HepG2 (cell line): ENCODE measurements around the gene GRB2. TPM values are rescaled to one million over a fixed set of nuclear protein-coding genes. Genes with fewer than 3 reads are reported as not detected.

Source experiments
- ATAC-seq: fragments of 200-7000 bp; cut with Tn5 transposase; 3 replicates; pipeline ENCODE4 v1.9.1; 2020; ENCODE audit warnings: mild to moderate bottlenecking, moderate library complexity
- BruUV-seq: library from RNA; stranded (reverse); fragments of 400-500 nt; replicated peaks from 2 replicates; lab custom pipeline; 2021; lab: Mats Ljungman, UMichigan
- CTCF ChIA-PET: fragments of 300-600 bp; formaldehyde crosslinking; extraction: SDS; loops from one replicate; lab custom pipeline; 2021; ENCODE audit warnings: low total read pairs, inconsistent platforms, low intra/inter-chr PET ratio; lab: Yijun Ruan, JAX
- POLR2A ChIA-PET: fragments of 350-600 bp; sonication (Branson Sonifier 250); formaldehyde crosslinking; loops from one replicate; lab custom pipeline; 2020; ENCODE audit warnings: antibody characterized with exemption, inconsistent platforms; lab: Yijun Ruan, JAX
- DNase-seq: peaks from one replicate; pipeline ENCODE4 v3.0.0-alpha.2; 2015; ENCODE audit warnings: low spot score
- FAIRE-seq: peaks from 3 replicates; lab custom pipeline; 2011; peaks lifted over from hg19 to GRCh38; lab: Jason Lieb, UNC
- H2AFZ ChIP-seq: one replicate; pipeline ENCODE4 v1.6.1; 2011; ENCODE audit warnings: low read length, inconsistent platforms
- H3K27ac ChIP-seq: fragments of 300-600 bp; 3 replicates; pipeline ENCODE4 v1.8.0; 2011; ENCODE audit warnings: mixed run types, mild to moderate bottlenecking, mixed read lengths, low read length, inconsistent platforms; ENCODE audit not compliant: insufficient read depth; ENCODE audit errors: extremely low read length
- H3K27me3 ChIP-seq, 2 experiments: fragments of 200-600 bp in 1 of 2; 2 replicates in 1 of 2; 3 replicates in 1 of 2; pipeline versions ENCODE4 v1.6.0 to v1.8.0; 2011; ENCODE audit warnings: low read length in 2 of 2, mild to moderate bottlenecking in 2 of 2, moderate library complexity in 2 of 2, inconsistent platforms in 1 of 2; ENCODE audit not compliant: insufficient read depth in 2 of 2, control insufficient read depth in 1 of 2
- H3K36me3 ChIP-seq, 2 experiments: fragments of 200-600 bp in 1 of 2; replicated peaks in 1 of 2; 2 replicates in 1 of 2; 3 replicates in 1 of 2; pipeline versions ENCODE4 v1.5.1 to v1.8.0; 2011; ENCODE audit warnings: low read length in 2 of 2, inconsistent platforms in 1 of 2; ENCODE audit not compliant: insufficient read depth in 2 of 2, control insufficient read depth in 1 of 2
- H3K4me1 ChIP-seq: 2 replicates; pipeline ENCODE4 v1.5.1; 2012; ENCODE audit warnings: low read length, inconsistent platforms; ENCODE audit not compliant: insufficient read depth
- H3K4me2 ChIP-seq: 2 replicates; pipeline ENCODE4 v1.6.0; 2011; ENCODE audit warnings: low read depth, low read length, inconsistent platforms
- H3K4me3 ChIP-seq, 3 experiments: fragments of 200-600 bp in 1 of 3; sonication (generic), shearing (Covaris generic) in 1 of 3; replicated peaks in 1 of 3; 2 replicates each; pipeline ENCODE4 v1.5.1; 2011 to 2016; ENCODE audit warnings: low read length in 3 of 3, inconsistent platforms in 2 of 3, low read depth in 2 of 3, mild to moderate bottlenecking in 2 of 3, control low read depth in 1 of 3, mixed read lengths in 1 of 3; ENCODE audit not compliant: insufficient read depth in 1 of 3
- H3K79me2 ChIP-seq: one replicate; pipeline ENCODE4 v1.6.1; 2011; ENCODE audit warnings: low read length, inconsistent platforms; ENCODE audit not compliant: insufficient read depth
- H3K9ac ChIP-seq: 2 replicates; pipeline ENCODE4 v1.6.0; 2011; ENCODE audit warnings: mild to moderate bottlenecking, low read depth, low read length, inconsistent platforms; ENCODE audit not compliant: insufficient read depth
- H3K9me3 ChIP-seq: 2 replicates; pipeline ENCODE4 v1.5.1; 2012; ENCODE audit warnings: mild to moderate bottlenecking, low read length
- H4K20me1 ChIP-seq: 2 replicates; pipeline ENCODE4 v1.6.0; 2011; ENCODE audit warnings: inconsistent platforms, mild to moderate bottlenecking, low read length, moderate library complexity; ENCODE audit not compliant: insufficient read depth
- ATAD3A ChIP-seq: sonication (generic); formaldehyde crosslinking; IDR thresholded peaks from 2 replicates; pipeline ENCODE4 v1.4.0; 2020; ENCODE audit warnings: missing genetic modification reagents
- BRD4 ChIP-seq: sonication (generic); formaldehyde crosslinking; IDR thresholded peaks from 2 replicates; pipeline ENCODE4 v1.4.0; 2020; ENCODE audit warnings: missing genetic modification reagents
- ETS1 ChIP-seq: sonication (generic); formaldehyde crosslinking; IDR thresholded peaks from 2 replicates; pipeline ENCODE4 v1.4.0; 2020; ENCODE audit warnings: missing genetic modification reagents
- FIP1L1 ChIP-seq: fragments of 200-400 bp; formaldehyde crosslinking; IDR thresholded peaks from 2 replicates; pipeline ENCODE4 v1.6.1; 2018; ENCODE audit warnings: low read depth, mild to moderate bottlenecking, low read length, moderate library complexity, borderline replicate concordance; ENCODE audit not compliant: insufficient read depth
- GMEB1 ChIP-seq: sonication (generic); formaldehyde crosslinking; IDR thresholded peaks from 2 replicates; pipeline ENCODE4 v1.5.1; 2020; ENCODE audit warnings: missing genetic modification reagents, mild to moderate bottlenecking, borderline replicate concordance
- GPN1 ChIP-seq: sonication (generic); formaldehyde crosslinking; IDR thresholded peaks from 2 replicates; pipeline ENCODE4 v1.5.1; 2020; ENCODE audit warnings: missing genetic modification reagents, borderline replicate concordance
- HBP1 ChIP-seq: IDR thresholded peaks from 2 replicates; pipeline ENCODE4 v1.6.1; 2016; ENCODE audit warnings: low read depth, control low read depth
- KDM3A ChIP-seq: IDR thresholded peaks from 2 replicates; pipeline ENCODE4 v1.6.1; 2018; ENCODE audit warnings: low read depth, missing compliant biosample characterization
- MAX ChIP-seq: IDR thresholded peaks from 2 replicates; pipeline ENCODE4 v1.6.1; 2012; ENCODE audit warnings: inconsistent platforms
- NCOA2 ChIP-seq: sonication (generic); formaldehyde crosslinking; IDR thresholded peaks from 2 replicates; pipeline ENCODE4 v1.8.0; 2022; ENCODE audit warnings: inconsistent platforms
- TARDBP ChIP-seq: sonication (generic); formaldehyde crosslinking; IDR thresholded peaks from 2 replicates; pipeline ENCODE4 v1.8.0; 2022; ENCODE audit warnings: mild to moderate bottlenecking, missing genetic modification reagents
- ZBTB44 ChIP-seq: sonication (generic); formaldehyde crosslinking; IDR thresholded peaks from 2 replicates; pipeline ENCODE4 v1.4.0; 2020; ENCODE audit warnings: missing genetic modification reagents
- ZFP91 ChIP-seq: sonication (generic); formaldehyde crosslinking; IDR thresholded peaks from 2 replicates; pipeline ENCODE4 v1.9.0; 2022; ENCODE audit warnings: missing genetic modification reagents, mild to moderate bottlenecking, borderline replicate concordance
- ZNF230 ChIP-seq: sonication (generic); formaldehyde crosslinking; IDR thresholded peaks from 2 replicates; pipeline ENCODE4 v1.4.0; 2020; ENCODE audit warnings: mild to moderate bottlenecking, missing genetic modification reagents
- ZNF382 ChIP-seq: sonication (generic); formaldehyde crosslinking; IDR thresholded peaks from 2 replicates; pipeline ENCODE4 v1.5.0; 2020; ENCODE audit warnings: missing genetic modification reagents, mild to moderate bottlenecking, borderline replicate concordance
- ZNF660 ChIP-seq: sonication (generic); formaldehyde crosslinking; IDR thresholded peaks from 2 replicates; pipeline ENCODE4 v1.5.1; 2020; ENCODE audit warnings: mild to moderate bottlenecking, low read depth, missing genetic modification reagents, borderline replicate concordance
- ZNF749 ChIP-seq: sonication (generic); formaldehyde crosslinking; IDR thresholded peaks from 2 replicates; pipeline ENCODE4 v1.8.0; 2022; ENCODE audit warnings: mild to moderate bottlenecking, missing genetic modification reagents, moderate library complexity, borderline replicate concordance
- WGBS: methylation state at CpG from one replicate; pipeline ENCODE4 v1.1.6; 2017; ENCODE audit warnings: low lambda C conversion rate; 5-methylcytosine and 5-hydroxymethylcytosine counted together
- in situ Hi-C: cut with HindIII; loops from 2 replicates; pipeline ENCODE4 v1.10.0; 2017; ENCODE audit warnings: low pct_unique_long_range_greater_than_20kb; ENCODE audit not compliant: extremely low pct_ligation_motif_present
- intact Hi-C: fragments of 100-400 bp; cut with micrococcal nuclease; formaldehyde crosslinking; loops from one replicate; pipeline ENCODE4 v1.10.0; 2022; ENCODE audit not compliant: unreplicated experiment
- polyA plus RNA-seq, 8 experiments: library from polyadenylated mRNA; depleted of rRNA in 3 of 8; stranded (reverse) in 7 of 8; unstranded in 1 of 8; fragments of >200 nt; fragmentation: Illumina TruSeq in 4 of 8; extraction: Trizol in 4 of 8; gene quantifications; 2 replicates each; pipeline versions ENCODE4 v1.2.1 to v1.2.3, GENCODE V29; 2011 to 2016; ENCODE audit warnings: low read depth in 4 of 8, missing spikeins in 1 of 8, mixed read lengths in 1 of 8; ENCODE audit not compliant: insufficient read depth in 1 of 8
- total RNA-seq, 5 experiments: library from RNA; depleted of rRNA; stranded (reverse); fragments of >200 nt; fragmentation: Illumina TruSeq; extraction: Trizol; gene quantifications; 2 replicates each; pipeline ENCODE4 v1.2.3, GENCODE V29; 2016; ENCODE audit warnings: low read depth in 1 of 5

The GRB2 gene
- total and polyA plus RNA-seq, 2 of the 13 experiments (the other 11 are each of a cell fraction or from before 2014, with no cell fraction given) = 84.6 to 92.3 TPM

GRCh38 chr17:75364078-75364477 is 41.4 kb downstream of the GRB2 start:
- Histone ChIP-seq H2AFZ (no peak overlapping the region), H3K36me3 (no peaks in the 10 kb centered on the region), H4K20me1 (peaks cover 23% of the 10 kb centered on the region), H3K27me3 (no peaks in the 10 kb centered on the region), H3K9me3 (no peaks in the 10 kb centered on the region), H3K79me2 (peaks cover 97% of the 10 kb centered on the region), H3K4me2 (no peak overlapping the region), H3K4me3 (no peak overlapping the region), H3K4me1 (peaks cover 90% of the 10 kb centered on the region), H3K9ac (no peak overlapping the region), H3K27ac (no peak overlapping the region)
- POLR2A ChIA-PET = no interaction called here
- BruUV-seq = no TSS peak
- DNase-seq (no peak), ATAC-seq (no peak), FAIRE-seq (no peak)
- in situ Hi-C loops (no loop called here), intact Hi-C loops (no loop called here)
- TF ChIP-seq ZFP91 (no peak), ZNF382 (CRISPR knock-in tag) (no peak), GMEB1 (CRISPR knock-in tag) (no peak), ZBTB44 (CRISPR knock-in tag) (no peak), ATAD3A (CRISPR knock-in tag) (no peak), HBP1 (CRISPR knock-in tag) (no peak), KDM3A (CRISPR knock-in tag) (no peak), GPN1 (CRISPR knock-in tag) (no peak), TARDBP (no peak), MAX (no peak), FIP1L1 (no peak), NCOA2 (CRISPR knock-in tag) (no peak), ZNF660 (CRISPR knock-in tag) (no peak), ZNF749 (CRISPR knock-in tag) (no peak), ZNF230 (no peak), BRD4 (no peak), ETS1 (CRISPR knock-in tag) (no peak)
- WGBS = 97% methylated on average over 2 of the region's 2 CpGs
- CTCF ChIA-PET = no interaction called here
